Endothelial cell of umbilical vein (primary cell): ENCODE results near the gene ARSB. TPM values are rescaled to one million over a fixed set of nuclear protein-coding genes. Genes with fewer than 3 reads are reported as not detected.

Experiments used
- BruUV-seq: library from RNA; stranded (reverse); fragments of 400-500 nt; replicated peaks from 2 replicates; lab custom pipeline; 2021; lab: Mats Ljungman, UMichigan
- CTCF ChIA-PET: fragments of 300-600, 350-600 bp; sonication (Branson Sonifier 250); formaldehyde crosslinking; loops from one replicate; lab custom pipeline; 2021; ENCODE audit warnings: antibody characterized with exemption, inconsistent platforms; lab: Charles Lee
- POLR2A ChIA-PET: fragments of 300-600, 350-600 bp; sonication (Branson Sonifier 250); formaldehyde crosslinking; loops from one replicate; lab custom pipeline; 2021; ENCODE audit warnings: antibody characterized with exemption, inconsistent platforms; lab: Charles Lee
- DNase-seq: peaks from one replicate; pipeline ENCODE4 v3.0.0-alpha.2; 2011; ENCODE audit warnings: low read depth, low spot score
- FAIRE-seq: peaks from 2 replicates; lab custom pipeline; 2011; peaks lifted over from hg19 to GRCh38; lab: Jason Lieb, UNC
- H2AFZ ChIP-seq: 2 replicates; pipeline ENCODE4 v1.6.0; 2012; ENCODE audit warnings: low read depth, low read length, control low read depth, inconsistent platforms
- H3K27ac ChIP-seq: 2 replicates; pipeline ENCODE4 v1.5.1; 2011; ENCODE audit warnings: low read depth, mild to moderate bottlenecking, control low read depth, low read length, moderate library complexity; ENCODE audit not compliant: insufficient read depth
- H3K27me3 ChIP-seq, 2 experiments: 2 replicates each; pipeline versions ENCODE4 v1.6.0 to v1.6.1; 2011; ENCODE audit warnings: low read length in 2 of 2, mixed read lengths in 1 of 2; ENCODE audit not compliant: control insufficient read depth in 2 of 2, insufficient read depth in 2 of 2
- H3K36me3 ChIP-seq, 2 experiments: 2 replicates in 1 of 2; 3 replicates in 1 of 2; pipeline ENCODE4 v1.5.1; 2011; ENCODE audit warnings: low read length in 2 of 2, mild to moderate bottlenecking in 1 of 2, moderate library complexity in 1 of 2; ENCODE audit not compliant: control insufficient read depth in 2 of 2, insufficient read depth in 2 of 2; ENCODE audit errors: extremely low read depth in 1 of 2
- H3K4me1 ChIP-seq: 3 replicates; pipeline ENCODE4 v1.5.1; 2011; ENCODE audit warnings: mild to moderate bottlenecking, low read length; ENCODE audit not compliant: control insufficient read depth, insufficient read depth; ENCODE audit errors: extremely low read depth
- H3K4me2 ChIP-seq: 2 replicates; pipeline ENCODE4 v1.6.1; 2011; ENCODE audit warnings: low read length, control low read depth, mixed read lengths; ENCODE audit not compliant: insufficient read depth
- H3K4me3 ChIP-seq, 3 experiments: fragments of 200-600 bp in 1 of 3; sonication (generic), shearing (Covaris generic) in 1 of 3; replicated peaks in 1 of 3; 2 replicates each; pipeline ENCODE4 v1.5.1; 2011 to 2016; ENCODE audit warnings: control low read depth in 3 of 3, low read length in 3 of 3, mild to moderate bottlenecking in 2 of 3, inconsistent platforms in 1 of 3, low read depth in 1 of 3, moderate library complexity in 1 of 3; ENCODE audit not compliant: insufficient read depth in 1 of 3
- H3K79me2 ChIP-seq: 2 replicates; pipeline ENCODE4 v1.6.0; 2012; ENCODE audit warnings: low read length, inconsistent platforms; ENCODE audit not compliant: control insufficient read depth, insufficient read depth
- H3K9ac ChIP-seq: replicated peaks from 2 replicates; pipeline ENCODE3; 2011; ENCODE audit warnings: low read length, control low read depth; ENCODE audit not compliant: insufficient read depth; ENCODE audit errors: extremely low read depth
- H3K9me1 ChIP-seq: replicated peaks from 3 replicates; pipeline ENCODE4 v1.6.0; 2011; ENCODE audit warnings: mild to moderate bottlenecking, low read length; ENCODE audit not compliant: control insufficient read depth, insufficient read depth; ENCODE audit errors: extremely low read depth
- H3K9me3 ChIP-seq: replicated peaks from 2 replicates; pipeline ENCODE4 v1.5.1; 2012; ENCODE audit warnings: low read length, inconsistent platforms; ENCODE audit not compliant: control insufficient read depth, insufficient read depth
- H4K20me1 ChIP-seq: replicated peaks from 2 replicates; pipeline ENCODE3; 2011; ENCODE audit warnings: mild to moderate bottlenecking, low read length; ENCODE audit not compliant: control insufficient read depth, insufficient read depth; ENCODE audit errors: extremely low read depth
- CTCF ChIP-seq, 2 donors: IDR thresholded peaks; 1 replicate in 1 of 2; 2 replicates in 1 of 2; pipeline ENCODE4 v1.5.1; 2011; ENCODE audit warnings: low read length in 2 of 2, mild to moderate bottlenecking in 2 of 2, moderate library complexity in 2 of 2, control low read depth in 1 of 2, inconsistent platforms in 1 of 2, low read depth in 1 of 2; ENCODE audit not compliant: insufficient read depth in 1 of 2; ENCODE audit errors: extremely low read depth in 1 of 2
- EZH2 ChIP-seq: IDR thresholded peaks from 2 replicates; pipeline ENCODE4 v1.6.1; 2012; ENCODE audit warnings: borderline replicate concordance, low read depth, mild to moderate bottlenecking, moderate library complexity, low read length, inconsistent platforms; ENCODE audit not compliant: severe bottlenecking
- FOS ChIP-seq: IDR thresholded peaks from 2 replicates; pipeline ENCODE4 v1.6.1; 2011; ENCODE audit warnings: mild to moderate bottlenecking, low read length, moderate library complexity, borderline replicate concordance; ENCODE audit not compliant: insufficient read depth
- GATA2 ChIP-seq: IDR thresholded peaks from 2 replicates; pipeline ENCODE4 v1.7.0; 2011; ENCODE audit warnings: low read depth, mild to moderate bottlenecking, moderate library complexity, mixed read lengths, low read length; ENCODE audit not compliant: insufficient read length, insufficient read depth
- JUN ChIP-seq: IDR thresholded peaks from 2 replicates; pipeline ENCODE4 v1.6.1; 2011; ENCODE audit warnings: borderline replicate concordance, low read depth; ENCODE audit not compliant: insufficient read length, insufficient read depth
- MAX ChIP-seq: IDR thresholded peaks from 2 replicates; pipeline ENCODE4 v1.6.1; 2011; ENCODE audit not compliant: insufficient read depth, insufficient read length
- POLR2A ChIP-seq: IDR thresholded peaks from 2 replicates; pipeline ENCODE4 v1.6.1; 2012; ENCODE audit warnings: low read depth, mild to moderate bottlenecking, control low read depth, low read length
- POLR2AphosphoS5 ChIP-seq: IDR thresholded peaks from 2 replicates; pipeline ENCODE4 v1.6.1; 2012; ENCODE audit warnings: low read depth, mild to moderate bottlenecking, control low read depth, low read length, moderate library complexity; ENCODE audit not compliant: insufficient read depth
- dilution Hi-C: fragments of 300-500 bp; cut with MboI; formaldehyde crosslinking; loops from one replicate; pipeline ENCODE4 v1.15.0; 2019; ENCODE audit warnings: low sequenced_read_pairs; ENCODE audit not compliant: extremely low pct_ligation_motif_present
- intact Hi-C: fragments of 100-400 bp; cut with micrococcal nuclease; formaldehyde crosslinking; loops from one replicate; pipeline ENCODE4 v1.10.0; 2022
- polyA plus RNA-seq, 4 experiments: library from polyadenylated mRNA; depleted of rRNA in 3 of 4; stranded (reverse) in 3 of 4; unstranded in 1 of 4; fragments of >200 nt; gene quantifications; 2 replicates each; pipeline versions ENCODE4 v1.2.1 to v1.2.3, GENCODE V29; 2011 to 2012; ENCODE audit warnings: missing spikeins in 1 of 4
- total RNA-seq: library from RNA; stranded (reverse); gene quantifications from 2 replicates; pipeline ENCODE4 v1.2.3, GENCODE V29; 2021

ARSB gene
- total and polyA plus RNA-seq, 2 donors (not counting 3 experiments of a cell fraction or from before 2014, with no cell fraction given) = 17.2 to 25.8 TPM

- ChIA-PET POLR2A (no interaction called here), CTCF (interaction anchor here (1.5 kb wide), 1 partner anchor 14 kb away, joined by 4 read pairs; no protein-coding TSS in a partner anchor)
- TF ChIP-seq MAX (no peak), POLR2AphosphoS5 (no peak), EZH2 (no peak), CTCF (IDR thresholded peaks at IDR 0.05; ENCODE audit: extremely low read depth in 1 of 2, insufficient read depth in 1 of 2, low read depth in 1 of 2, low read length in 2 of 2) (no peak), FOS (no peak), POLR2A (no peak), JUN (no peak), GATA2 (no peak)
- Histone ChIP-seq H2AFZ (no peak overlapping the region), H3K79me2 (no peaks in the 10 kb centered on the region), H3K9me3 (no peaks in the 10 kb centered on the region), H3K9ac (no peak overlapping the region), H3K4me3 (no peak overlapping the region), H4K20me1 (no peaks in the 10 kb centered on the region), H3K36me3 (no peaks in the 10 kb centered on the region), H3K27me3 (peaks cover 0 to 7% of the 10 kb centered on the region in 2 experiments), H3K27ac (no peak overlapping the region), H3K4me1 (no peaks in the 10 kb centered on the region), H3K4me2 (no peak overlapping the region), H3K9me1 (no peaks in the 10 kb centered on the region)
- FAIRE-seq (no peak), DNase-seq (no peak)
- dilution Hi-C loops = no loop called here
- no TSS peak for BruUV-seq
- intact Hi-C loops = no loop called here
These were observed 228.3 kb downstream of the ARSB start for GRCh38 chr5:78756858-78757257.
